Posterior cingulate gyrus (tissue), 11 donors: ENCODE data around the gene SPG7.
A peak's percentile ranks its signal among the peaks of the same experiment; 100 is the strongest.

ENCODE experiments used
- DNase-seq, 10 donors: peaks; one replicate each; pipeline versions ENCODE4 v3.0.0 to v3.0.0-alpha.2; 2020 to 2021; ENCODE audit warnings: mixed read lengths in 3 of 10
- intact Hi-C: fragments of 100-400 bp; cut with DNase I; formaldehyde crosslinking; loops from one replicate; pipeline ENCODE4 v1.15.1; 2023

Gene SPG7

GRCh38 chr16:89484923-89485679 lies 23.1 kb upstream of the SPG7 start:
- DNase-seq: peak in 1 of 10 donors; percentile 43
- intact Hi-C loops: no loop called here

- intact Hi-C loops: no loop called here
- peak in 1 of 10 donors; percentile 8 for DNase-seq
Measured at GRCh38 chr16:89485701-89486246, 22.4 kb upstream of the SPG7 start.

GRCh38 chr16:89489040-89489897 lies 18.9 kb upstream of the SPG7 start:
- intact Hi-C loops: no loop called here

GRCh38 chr16:89489898-89490438 lies 18.2 kb upstream of the SPG7 start:
- DNase-seq: peak in 1 of 10 donors; percentile 27
- intact Hi-C loops: loop anchor here (2.0 to 10.0 kb wide), 3 partner anchors 19 to 155 kb away; partner anchors contain the start of gene SPG7

More at GRCh38 chr16:89489040-89489897, 18.9 kb upstream of the SPG7 start:
- DNase-seq: peak; percentile 31 to 95 (median 64)

- intact Hi-C loops: loop anchor here (2.0 to 10.0 kb wide), 3 partner anchors 18 to 156 kb away; partner anchors contain the start of gene SPG7
Measured at GRCh38 chr16:89490439-89491237, 17.6 kb upstream of the SPG7 start, which contains the start of gene ANKRD11. ANKRD11 (minus strand) TSS chr16:89490561; CDS start chr16:89317019, 173,542 bp downstream.

GRCh38 chr16:89491238-89491869 lies 16.8 kb upstream of the SPG7 start:
- no peak for DNase-seq
- intact Hi-C loops: loop anchor here (2.0 to 10.0 kb wide), 3 partner anchors 17 to 157 kb away; partner anchors contain the start of gene SPG7

More at GRCh38 chr16:89490439-89491237, 17.6 kb upstream of the SPG7 start, which contains the start of gene ANKRD11:
- DNase-seq: peak; percentile 98 to 100 (median 99)

- no peak for DNase-seq
- intact Hi-C loops: loop anchor here (2.0 to 10.0 kb wide), 3 partner anchors 17 to 157 kb away; partner anchors contain the start of gene SPG7
Measured at GRCh38 chr16:89491974-89492687, 16.1 kb upstream of the SPG7 start.

GRCh38 chr16:89493776-89494175 lies 14.4 kb upstream of the SPG7 start:
- intact Hi-C loops: loop anchor here (5.0 to 10.0 kb wide), 2 partner anchors 64 to 159 kb away; no protein-coding TSS in a partner anchor

GRCh38 chr16:89495121-89495520 lies 13.1 kb upstream of the SPG7 start:
- intact Hi-C loops: loop anchor here (10.0 kb wide), 1 partner anchor 160 kb away; no protein-coding TSS in a partner anchor
- DNase-seq: peak in 2 of 10 donors; percentile 32 to 57

More at GRCh38 chr16:89493776-89494175, 14.4 kb upstream of the SPG7 start:
- peak in 1 of 10 donors; percentile 19 for DNase-seq

GRCh38 chr16:89498839-89499238 lies 9.4 kb upstream of the SPG7 start:
- intact Hi-C loops: loop anchor here (10.0 kb wide), 1 partner anchor 164 kb away; no protein-coding TSS in a partner anchor
- DNase-seq: peak in 2 of 10 donors; percentile 9 to 34

GRCh38 chr16:89499767-89500166 lies 8.4 kb upstream of the SPG7 start:
- intact Hi-C loops: loop anchor here (10.0 kb wide), 2 partner anchors 165 to 255 kb away; no protein-coding TSS in a partner anchor
- DNase-seq: peak in 2 of 10 donors; percentile 4 to 5

GRCh38 chr16:89502081-89502843 lies 5.9 kb upstream of the SPG7 start:
- peak in 1 of 10 donors; percentile 46 for DNase-seq
- intact Hi-C loops: loop anchor here (10.0 kb wide), 1 partner anchor 257 kb away; no protein-coding TSS in a partner anchor

GRCh38 chr16:89504091-89504490 lies 4.1 kb upstream of the SPG7 start:
- DNase-seq: peak in 5 of 10 donors; percentile 34 to 94 (median 59)
- intact Hi-C loops: loop anchor here (10.0 kb wide), 1 partner anchor 259 kb away; no protein-coding TSS in a partner anchor

GRCh38 chr16:89505204-89506112 lies 2.7 kb upstream of the SPG7 start:
- intact Hi-C loops: loop anchor here (5.0 to 10.0 kb wide), 2 partner anchors 52 to 261 kb away; no protein-coding TSS in a partner anchor
- DNase-seq: peak in 5 of 10 donors; percentile 26 to 74 (median 42)

GRCh38 chr16:89506113-89506504 lies 2.1 kb upstream of the SPG7 start:
- intact Hi-C loops: loop anchor here (5.0 to 10.0 kb wide), 2 partner anchors 51 to 261 kb away; no protein-coding TSS in a partner anchor
- DNase-seq: no peak
